IgD-negative memory B cell (primary cell): ENCODE measurements around the gene FLOT1. TPM values are rescaled to one million over a fixed set of nuclear protein-coding genes. Genes with fewer than 3 reads are reported as not detected.
"Not testable (repeated sequence)": the region's sequence is repeated elsewhere in the genome, so short reads cannot be mapped to it uniquely, and the experiment has no call there.

Experiments
- H3K27ac Mint-ChIP-seq, 3 donors: one replicate each; pipeline ENCODE4 v1.8.0; 2020 to 2022; ENCODE audit warnings: mild to moderate bottlenecking in 3 of 3, mixed read lengths in 3 of 3, moderate library complexity in 1 of 3
- H3K27me3 Mint-ChIP-seq: one replicate; pipeline ENCODE4 v1.8.0; 2021; ENCODE audit warnings: mixed read lengths
- H3K36me3 Mint-ChIP-seq: one replicate; pipeline ENCODE4 v1.8.0; 2020; ENCODE audit warnings: mild to moderate bottlenecking, mixed read lengths
- H3K4me1 Mint-ChIP-seq, 3 donors: one replicate each; pipeline ENCODE4 v1.8.0; 2020 to 2022; ENCODE audit warnings: mixed read lengths in 3 of 3, mild to moderate bottlenecking in 1 of 3
- H3K4me3 Mint-ChIP-seq, 4 donors: one replicate each; pipeline ENCODE4 v1.8.0; 2020 to 2022; ENCODE audit warnings: mild to moderate bottlenecking in 4 of 4, mixed read lengths in 4 of 4, moderate library complexity in 3 of 4
- H3K9me3 Mint-ChIP-seq, 3 donors: one replicate each; pipeline ENCODE4 v1.8.0; 2020 to 2021; ENCODE audit warnings: mixed read lengths in 3 of 3, mild to moderate bottlenecking in 1 of 3
- polyA plus RNA-seq: library from polyadenylated mRNA; unstranded; fragments of 300-500 nt; fragmentation: Illumina TruSeq; gene quantifications from one replicate; pipeline ENCODE4 v1.2.3, GENCODE V29; 2021

Gene FLOT1
- polyA plus RNA-seq, 1 donor from 2014 or later = 97.3 TPM

GRCh38 chr6:30760549-30760948, 18.1 kb upstream of the FLOT1 start:
- H3K4me3 Mint-ChIP-seq = no peak overlapping the region
- peaks cover 1% of the 10 kb centered on the region for H3K27me3 Mint-ChIP-seq
- peaks cover 0 to 1% (median 0%) of the 10 kb centered on the region in 3 donors for H3K9me3 Mint-ChIP-seq
- H3K27ac Mint-ChIP-seq = peak overlapping the region in 2 of 3 donors; percentile 46 to 67
- H3K36me3 Mint-ChIP-seq = peaks cover 2% of the 10 kb centered on the region
- H3K4me1 Mint-ChIP-seq = peaks cover 8 to 14% (median 13%) of the 10 kb centered on the region in 3 donors

GRCh38 chr6:30759575-30760239, 17.2 kb upstream of the FLOT1 start:
- Mint-ChIP-seq H3K27me3 (peaks cover 1% of the 10 kb centered on the region), H3K4me1 (peaks cover 8 to 14% (median 13%) of the 10 kb centered on the region in 3 donors), H3K9me3 (peaks cover 0 to 1% (median 0%) of the 10 kb centered on the region in 3 donors), H3K36me3 (peaks cover 2% of the 10 kb centered on the region), H3K27ac (peak overlapping the region in 1 of 3 donors; percentile 67), H3K4me3 (no peak overlapping the region)

GRCh38 chr6:30757261-30757904, 14.9 kb upstream of the FLOT1 start:
- Mint-ChIP-seq H3K9me3 (peaks cover 0 to 1% (median 0%) of the 10 kb centered on the region in 3 donors), H3K36me3 (no peaks in the 10 kb centered on the region), H3K27me3 (no peaks in the 10 kb centered on the region), H3K27ac (no peak overlapping the region), H3K4me1 (peaks cover 8 to 11% (median 8%) of the 10 kb centered on the region in 3 donors), H3K4me3 (no peak overlapping the region)

GRCh38 chr6:30756405-30757003, 14.0 kb upstream of the FLOT1 start:
- H3K36me3 Mint-ChIP-seq, H3K9me3 Mint-ChIP-seq, H3K4me3 Mint-ChIP-seq, H3K27ac Mint-ChIP-seq, H3K27me3 Mint-ChIP-seq: not testable (repeated sequence)
- H3K4me1 Mint-ChIP-seq = peaks cover 8 to 11% (median 8%) of the 10 kb centered on the region in 3 donors

- Mint-ChIP-seq H3K4me3 (no peak overlapping the region), H3K36me3 (no peaks in the 10 kb centered on the region), H3K9me3 (no peaks in the 10 kb centered on the region), H3K27ac (no peak overlapping the region), H3K4me1 (peaks cover 8 to 9% (median 8%) of the 10 kb centered on the region in 3 donors), H3K27me3 (peaks cover 4% of the 10 kb centered on the region)
Observed at GRCh38 chr6:30754631-30755030, 12.1 kb upstream of the FLOT1 start.

- no peaks in the 10 kb centered on the region for H3K9me3 Mint-ChIP-seq
- no peaks in the 10 kb centered on the region for H3K36me3 Mint-ChIP-seq
- H3K27me3 Mint-ChIP-seq = peaks cover 4% of the 10 kb centered on the region
- H3K4me1 Mint-ChIP-seq = no peaks in the 10 kb centered on the region
- H3K27ac Mint-ChIP-seq = peak overlapping the region in 1 of 3 donors; percentile 10
- H3K4me3 Mint-ChIP-seq = no peak overlapping the region
Observed at GRCh38 chr6:30752157-30752927, 9.9 kb upstream of the FLOT1 start.

- no peaks in the 10 kb centered on the region for H3K9me3 Mint-ChIP-seq
- H3K27me3 Mint-ChIP-seq = peaks cover 4% of the 10 kb centered on the region
- H3K36me3 Mint-ChIP-seq = no peaks in the 10 kb centered on the region
- no peak overlapping the region for H3K4me3 Mint-ChIP-seq
- H3K27ac Mint-ChIP-seq = no peak overlapping the region
- H3K4me1 Mint-ChIP-seq = no peaks in the 10 kb centered on the region
Observed at GRCh38 chr6:30750379-30750668, 7.8 kb upstream of the FLOT1 start.

- Mint-ChIP-seq H3K27me3 (peaks cover 4% of the 10 kb centered on the region), H3K9me3 (no peaks in the 10 kb centered on the region), H3K36me3 (no peaks in the 10 kb centered on the region), H3K27ac (peak overlapping the region in 1 of 3 donors; percentile 48), H3K4me3 (no peak overlapping the region), H3K4me1 (peaks cover 0 to 2% (median 0%) of the 10 kb centered on the region in 3 donors)
Observed at GRCh38 chr6:30749554-30750378, 7.3 kb upstream of the FLOT1 start.

- peaks cover 0 to 5% (median 2%) of the 10 kb centered on the region in 3 donors for H3K4me1 Mint-ChIP-seq
- no peaks in the 10 kb centered on the region for H3K36me3 Mint-ChIP-seq
- H3K4me3 Mint-ChIP-seq = no peak overlapping the region
- no peak overlapping the region for H3K27ac Mint-ChIP-seq
- no peaks in the 10 kb centered on the region for H3K9me3 Mint-ChIP-seq
- peaks cover 4% of the 10 kb centered on the region for H3K27me3 Mint-ChIP-seq
Observed at GRCh38 chr6:30748851-30749540, 6.5 kb upstream of the FLOT1 start.

GRCh38 chr6:30747902-30748769, 5.6 kb upstream of the FLOT1 start:
- Mint-ChIP-seq H3K27ac (no peak overlapping the region), H3K27me3 (peaks cover 4% of the 10 kb centered on the region), H3K4me3 (peak overlapping the region in 1 of 4 donors; percentile 3), H3K36me3 (no peaks in the 10 kb centered on the region), H3K4me1 (peaks cover 7 to 10% (median 8%) of the 10 kb centered on the region in 3 donors), H3K9me3 (no peaks in the 10 kb centered on the region)

- Mint-ChIP-seq H3K4me3 (no peak overlapping the region), H3K9me3 (no peaks in the 10 kb centered on the region), H3K36me3 (no peaks in the 10 kb centered on the region), H3K27me3 (peaks cover 4% of the 10 kb centered on the region), H3K4me1 (peaks cover 9 to 11% (median 9%) of the 10 kb centered on the region in 3 donors), H3K27ac (no peak overlapping the region)
Observed at GRCh38 chr6:30747300-30747687, 4.8 kb upstream of the FLOT1 start.

- peak within 1 kb of the TSS; percentile 36 to 90 (median 89) for H3K27ac Mint-ChIP-seq
- peak within 1 kb of the TSS; percentile 79 to 94 (median 90) for H3K4me3 Mint-ChIP-seq
- no peaks in the 10 kb centered on the region for H3K9me3 Mint-ChIP-seq
- no peaks in the 10 kb centered on the region for H3K27me3 Mint-ChIP-seq
- peaks cover 9 to 26% (median 20%) of the 10 kb centered on the region in 3 donors for H3K4me1 Mint-ChIP-seq
- no peaks in the 10 kb centered on the region for H3K36me3 Mint-ChIP-seq
Observed at GRCh38 chr6:30744054-30744805, 1.7 kb upstream of the FLOT1 start, which contains the start of gene IER3. Gene IER3, minus strand, starts transcription at chr6:30744547. Its CDS starts 29 bp downstream, at chr6:30744518.
